HepG2 (cell line): ENCODE measurements around the gene COPS8. TPM values are rescaled to one million over a fixed set of nuclear protein-coding genes. Genes with fewer than 3 reads are reported as not detected.

Experiments
- ATAC-seq: fragments of 200-7000 bp; cut with Tn5 transposase; 3 replicates; pipeline ENCODE4 v1.9.1; 2020; ENCODE audit warnings: mild to moderate bottlenecking, moderate library complexity
- BruUV-seq: library from RNA; stranded (reverse); fragments of 400-500 nt; replicated peaks from 2 replicates; lab custom pipeline; 2021; lab: Mats Ljungman, UMichigan
- CTCF ChIA-PET: fragments of 300-600 bp; formaldehyde crosslinking; extraction: SDS; loops from one replicate; lab custom pipeline; 2021; ENCODE audit warnings: low total read pairs, inconsistent platforms, low intra/inter-chr PET ratio; lab: Yijun Ruan, JAX
- POLR2A ChIA-PET: fragments of 350-600 bp; sonication (Branson Sonifier 250); formaldehyde crosslinking; loops from one replicate; lab custom pipeline; 2020; ENCODE audit warnings: antibody characterized with exemption, inconsistent platforms; lab: Yijun Ruan, JAX
- DNase-seq: peaks from one replicate; pipeline ENCODE4 v3.0.0-alpha.2; 2015; ENCODE audit warnings: low spot score
- FAIRE-seq: peaks from 3 replicates; lab custom pipeline; 2011; peaks lifted over from hg19 to GRCh38; lab: Jason Lieb, UNC
- H2AFZ ChIP-seq: one replicate; pipeline ENCODE4 v1.6.1; 2011; ENCODE audit warnings: low read length, inconsistent platforms
- H3K27ac ChIP-seq: fragments of 300-600 bp; 3 replicates; pipeline ENCODE4 v1.8.0; 2011; ENCODE audit warnings: mixed run types, mild to moderate bottlenecking, mixed read lengths, low read length, inconsistent platforms; ENCODE audit not compliant: insufficient read depth; ENCODE audit errors: extremely low read length
- H3K27me3 ChIP-seq, 2 experiments: fragments of 200-600 bp in 1 of 2; 2 replicates in 1 of 2; 3 replicates in 1 of 2; pipeline versions ENCODE4 v1.6.0 to v1.8.0; 2011; ENCODE audit warnings: low read length in 2 of 2, mild to moderate bottlenecking in 2 of 2, moderate library complexity in 2 of 2, inconsistent platforms in 1 of 2; ENCODE audit not compliant: insufficient read depth in 2 of 2, control insufficient read depth in 1 of 2
- H3K36me3 ChIP-seq, 2 experiments: fragments of 200-600 bp in 1 of 2; replicated peaks in 1 of 2; 2 replicates in 1 of 2; 3 replicates in 1 of 2; pipeline versions ENCODE4 v1.5.1 to v1.8.0; 2011; ENCODE audit warnings: low read length in 2 of 2, inconsistent platforms in 1 of 2; ENCODE audit not compliant: insufficient read depth in 2 of 2, control insufficient read depth in 1 of 2
- H3K4me1 ChIP-seq: 2 replicates; pipeline ENCODE4 v1.5.1; 2012; ENCODE audit warnings: low read length, inconsistent platforms; ENCODE audit not compliant: insufficient read depth
- H3K4me2 ChIP-seq: 2 replicates; pipeline ENCODE4 v1.6.0; 2011; ENCODE audit warnings: low read depth, low read length, inconsistent platforms
- H3K4me3 ChIP-seq, 3 experiments: fragments of 200-600 bp in 1 of 3; sonication (generic), shearing (Covaris generic) in 1 of 3; replicated peaks in 1 of 3; 2 replicates each; pipeline ENCODE4 v1.5.1; 2011 to 2016; ENCODE audit warnings: low read length in 3 of 3, inconsistent platforms in 2 of 3, low read depth in 2 of 3, mild to moderate bottlenecking in 2 of 3, control low read depth in 1 of 3, mixed read lengths in 1 of 3; ENCODE audit not compliant: insufficient read depth in 1 of 3
- H3K79me2 ChIP-seq: one replicate; pipeline ENCODE4 v1.6.1; 2011; ENCODE audit warnings: low read length, inconsistent platforms; ENCODE audit not compliant: insufficient read depth
- H3K9ac ChIP-seq: 2 replicates; pipeline ENCODE4 v1.6.0; 2011; ENCODE audit warnings: mild to moderate bottlenecking, low read depth, low read length, inconsistent platforms; ENCODE audit not compliant: insufficient read depth
- H3K9me3 ChIP-seq: 2 replicates; pipeline ENCODE4 v1.5.1; 2012; ENCODE audit warnings: mild to moderate bottlenecking, low read length
- H4K20me1 ChIP-seq: 2 replicates; pipeline ENCODE4 v1.6.0; 2011; ENCODE audit warnings: inconsistent platforms, mild to moderate bottlenecking, low read length, moderate library complexity; ENCODE audit not compliant: insufficient read depth
- KDM6A ChIP-seq: IDR thresholded peaks from 2 replicates; pipeline ENCODE4 v1.6.1; 2016; ENCODE audit warnings: low read depth
- MBNL3 ChIP-seq: fragments of 250-450 bp; sonication (Bioruptor Pico); conservative IDR thresholded peaks from 2 replicates; pipeline ENCODE4 v1.8.0; 2022; ENCODE audit warnings: mild to moderate bottlenecking, inconsistent platforms
- PCBP1 ChIP-seq: fragments of 200-400 bp; formaldehyde crosslinking; IDR thresholded peaks from 2 replicates; pipeline ENCODE4 v1.6.1; 2017; ENCODE audit warnings: mild to moderate bottlenecking, low read depth, low read length, borderline replicate concordance
- REL ChIP-seq: sonication (generic); formaldehyde crosslinking; conservative IDR thresholded peaks from 2 replicates; pipeline ENCODE4 v1.8.0; 2022; ENCODE audit warnings: mild to moderate bottlenecking, missing genetic modification reagents, moderate library complexity
- STAT6 ChIP-seq: sonication (generic); formaldehyde crosslinking; IDR thresholded peaks from 2 replicates; pipeline ENCODE4 v1.4.0; 2020; ENCODE audit warnings: missing genetic modification reagents, mild to moderate bottlenecking, borderline replicate concordance
- TAF1 ChIP-seq: sonication (generic); formaldehyde crosslinking; IDR thresholded peaks from 2 replicates; pipeline ENCODE4 v1.4.0; 2020; ENCODE audit warnings: missing genetic modification reagents
- ZFP36L2 ChIP-seq: sonication (generic); formaldehyde crosslinking; IDR thresholded peaks from 2 replicates; pipeline ENCODE4 v1.4.0; 2020; ENCODE audit warnings: missing genetic modification reagents
- ZSCAN30 ChIP-seq: sonication (generic); formaldehyde crosslinking; IDR thresholded peaks from 2 replicates; pipeline ENCODE4 v1.5.0; 2020; ENCODE audit warnings: mild to moderate bottlenecking, missing genetic modification reagents
- WGBS: methylation state at CpG from one replicate; pipeline ENCODE4 v1.1.6; 2017; ENCODE audit warnings: low lambda C conversion rate; 5-methylcytosine and 5-hydroxymethylcytosine counted together
- in situ Hi-C: cut with HindIII; loops from 2 replicates; pipeline ENCODE4 v1.10.0; 2017; ENCODE audit warnings: low pct_unique_long_range_greater_than_20kb; ENCODE audit not compliant: extremely low pct_ligation_motif_present
- intact Hi-C: fragments of 100-400 bp; cut with micrococcal nuclease; formaldehyde crosslinking; loops from one replicate; pipeline ENCODE4 v1.10.0; 2022; ENCODE audit not compliant: unreplicated experiment
- polyA plus RNA-seq, 8 experiments: library from polyadenylated mRNA; depleted of rRNA in 3 of 8; stranded (reverse) in 7 of 8; unstranded in 1 of 8; fragments of >200 nt; fragmentation: Illumina TruSeq in 4 of 8; extraction: Trizol in 4 of 8; gene quantifications; 2 replicates each; pipeline versions ENCODE4 v1.2.1 to v1.2.3, GENCODE V29; 2011 to 2016; ENCODE audit warnings: low read depth in 4 of 8, missing spikeins in 1 of 8, mixed read lengths in 1 of 8; ENCODE audit not compliant: insufficient read depth in 1 of 8
- total RNA-seq, 5 experiments: library from RNA; depleted of rRNA; stranded (reverse); fragments of >200 nt; fragmentation: Illumina TruSeq; extraction: Trizol; gene quantifications; 2 replicates each; pipeline ENCODE4 v1.2.3, GENCODE V29; 2016; ENCODE audit warnings: low read depth in 1 of 5

The COPS8 gene
- total and polyA plus RNA-seq, 2 of the 13 experiments (the other 11 are each of a cell fraction or from before 2014, with no cell fraction given), result 86.3 to 96.6 TPM

GRCh38 chr2:237102428-237102827 is 16.7 kb downstream of the COPS8 start:
- DNase-seq, result no peak
- Histone ChIP-seq H3K27me3 (no peaks in the 10 kb centered on the region), H2AFZ (no peak overlapping the region), H4K20me1 (no peaks in the 10 kb centered on the region), H3K27ac (no peak overlapping the region), H3K9me3 (no peaks in the 10 kb centered on the region), H3K79me2 (no peaks in the 10 kb centered on the region), H3K36me3 (peaks cover 3 to 47% of the 10 kb centered on the region in 2 experiments), H3K4me2 (no peak overlapping the region), H3K4me3 (no peak overlapping the region), H3K4me1 (peaks cover 12% of the 10 kb centered on the region), H3K9ac (no peak overlapping the region)
- BruUV-seq, result no TSS peak
- WGBS, result 96% methylated on average over 3 of the region's 3 CpGs
- no peak for TF ChIP-seq ZSCAN30 (CRISPR knock-in tag)
- no peak for TF ChIP-seq ZFP36L2 (CRISPR knock-in tag)
- TF ChIP-seq KDM6A (CRISPR knock-in tag), result no peak
- TF ChIP-seq TAF1 (CRISPR knock-in tag), result no peak
- no peak for TF ChIP-seq PCBP1
- no peak for TF ChIP-seq REL
- TF ChIP-seq MBNL3 (CRISPR knock-in tag), result no peak
- TF ChIP-seq STAT6, result no peak
- ChIA-PET POLR2A (no interaction called here), CTCF (no interaction called here)
- ATAC-seq, result no peak
- intact Hi-C loops (no loop called here), in situ Hi-C loops (no loop called here)
- no peak for FAIRE-seq
